ENCODE data around the gene ACVR2B. TPM values are rescaled to one million over a fixed set of nuclear protein-coding genes. Genes with fewer than 3 reads are reported as not detected.

ACVR2B gene
- total RNA-seq, 1 donor = 2.6 TPM

DNA sequence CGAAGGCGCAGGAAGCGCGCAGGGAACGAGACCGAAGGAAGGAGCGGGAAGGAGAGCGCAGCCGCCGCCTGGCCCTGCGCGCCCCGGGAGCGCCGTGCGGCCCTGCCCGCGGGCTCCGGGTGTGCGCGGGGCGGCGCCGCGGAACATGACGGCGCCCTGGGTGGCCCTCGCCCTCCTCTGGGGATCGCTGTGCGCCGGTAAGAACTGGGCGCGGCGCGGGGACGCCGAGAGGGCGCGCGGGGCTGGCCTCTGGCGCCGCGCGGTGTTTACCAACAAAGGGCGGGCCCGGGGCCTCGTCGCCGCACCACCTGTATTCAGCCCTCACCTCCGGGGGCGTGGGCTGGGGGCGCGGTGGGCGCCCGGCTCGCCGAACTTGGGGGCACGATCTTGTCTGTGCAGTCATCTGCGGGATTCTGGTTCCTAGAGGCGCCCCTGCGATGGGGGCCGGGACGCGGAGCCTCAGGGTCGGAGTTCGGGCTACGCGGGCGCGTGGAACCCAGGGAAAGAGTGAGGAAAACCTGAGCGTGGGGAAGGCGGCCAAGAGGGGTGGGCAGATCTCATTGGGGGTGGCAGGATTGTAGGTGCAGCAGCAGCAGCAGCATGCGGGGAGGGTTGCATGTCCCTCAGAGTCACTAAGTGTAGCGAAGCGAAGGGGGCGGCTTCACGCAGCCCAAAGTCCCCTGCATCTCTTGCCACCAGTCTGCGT is 641 bp downstream of the ACVR2B start:
- Histone ChIP-seq H3K9me3 (ENCODE audit: low read depth, low read length) (no peaks in the 10 kb centered on the region), H3K4me3 (ENCODE audit: low read length) (peak overlapping the region; percentile 45), H3K4me1 (ENCODE audit: insufficient read depth, low read length) (peaks cover 25% of the 10 kb centered on the region), H3K27me3 (ENCODE audit: insufficient read depth, low read length) (peaks cover 35% of the 10 kb centered on the region)

DNA sequence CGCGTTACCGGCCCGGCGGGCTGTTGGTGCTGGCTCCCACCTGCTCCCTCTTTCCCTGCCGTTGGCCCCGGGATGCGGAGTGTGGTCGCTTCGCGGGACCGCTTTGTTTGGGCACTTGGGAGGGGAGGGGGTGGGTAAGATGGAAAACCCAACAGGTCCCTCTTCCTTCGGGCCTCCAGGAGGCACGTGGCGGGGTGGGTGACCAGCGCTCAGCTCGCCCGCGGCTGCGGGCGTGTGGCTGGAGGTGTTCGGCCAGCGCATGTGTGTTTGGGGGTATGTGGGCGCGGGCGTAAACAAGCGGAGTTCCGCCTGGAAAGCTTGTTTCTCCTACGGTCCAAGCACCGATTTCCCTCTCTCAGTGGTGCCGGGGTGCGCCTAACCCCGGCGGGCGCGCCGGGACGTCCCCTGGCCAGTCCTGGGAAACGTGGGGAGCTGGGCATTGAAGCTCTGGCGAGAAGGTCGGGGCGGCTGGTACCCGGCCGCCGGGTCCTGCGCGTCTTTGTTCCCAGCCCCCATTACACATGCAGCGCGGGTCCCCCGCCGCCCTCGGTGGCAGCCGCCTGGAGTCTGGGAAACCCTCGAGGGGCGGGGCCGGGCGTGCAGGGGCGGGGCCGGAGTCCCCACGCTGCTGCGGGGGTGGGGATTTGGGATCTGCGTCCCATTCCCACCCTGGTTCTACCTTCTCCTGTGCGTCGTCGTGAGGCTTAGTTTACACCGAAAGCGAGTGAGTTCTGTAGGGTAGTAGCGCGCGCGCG is 1.4 kb downstream of the ACVR2B start:
- peak overlapping the region; percentile 45 for H3K4me3 ChIP-seq (ENCODE audit: low read length)

DNA sequence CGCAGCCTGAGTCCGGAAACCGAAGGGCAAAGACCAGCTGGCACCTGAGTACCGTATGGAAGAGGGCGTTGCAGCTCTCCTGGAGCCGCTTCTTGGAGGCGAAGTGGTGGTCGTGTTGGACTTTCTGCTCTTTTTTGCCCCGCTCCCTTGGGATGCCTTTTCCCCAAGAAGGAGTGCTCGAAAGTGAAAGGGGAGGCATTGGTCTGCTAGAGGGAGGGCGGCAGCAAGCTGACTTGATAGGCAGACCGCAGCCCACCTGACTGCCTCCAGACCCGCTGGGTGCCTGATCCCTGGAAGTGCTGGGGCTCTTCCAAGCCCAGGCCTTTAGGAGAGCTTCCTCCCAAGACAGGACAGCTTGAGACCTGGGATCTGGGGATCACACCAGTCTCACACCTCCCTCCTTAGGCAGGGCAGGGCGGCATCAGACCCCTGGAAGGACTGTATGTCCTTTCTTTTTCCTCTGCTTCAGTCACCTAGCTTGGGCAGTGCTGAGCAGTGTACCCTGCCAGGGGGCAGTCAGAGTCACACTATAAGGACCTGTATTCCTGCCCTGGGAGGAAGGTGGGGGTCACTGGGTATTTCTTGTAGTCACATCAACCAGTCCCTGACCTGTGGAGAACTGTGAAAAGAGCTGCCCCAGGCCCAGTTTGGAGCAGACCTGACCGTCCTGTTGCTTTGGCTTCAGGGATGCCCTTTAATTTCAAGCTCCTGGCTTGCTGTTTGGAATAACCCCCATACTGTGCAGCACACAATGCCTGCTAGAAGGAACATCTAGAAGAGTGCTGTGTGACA is 2.1 kb downstream of the ACVR2B start:
- H3K4me1 ChIP-seq (ENCODE audit: insufficient read depth, low read length) = peaks cover 25% of the 10 kb centered on the region
- H3K9me3 ChIP-seq (ENCODE audit: low read depth, low read length) = no peaks in the 10 kb centered on the region
- H3K27me3 ChIP-seq (ENCODE audit: insufficient read depth, low read length) = peaks cover 34% of the 10 kb centered on the region
- peak overlapping the region; percentile 45 for H3K4me3 ChIP-seq (ENCODE audit: low read length)

More for the DNA sequence above, 1.4 kb downstream of the ACVR2B start:
- no peaks in the 10 kb centered on the region for H3K9me3 ChIP-seq (ENCODE audit: low read depth, low read length)
- H3K4me1 ChIP-seq (ENCODE audit: insufficient read depth, low read length) = peaks cover 25% of the 10 kb centered on the region
- peaks cover 35% of the 10 kb centered on the region for H3K27me3 ChIP-seq (ENCODE audit: insufficient read depth, low read length)

DNA sequence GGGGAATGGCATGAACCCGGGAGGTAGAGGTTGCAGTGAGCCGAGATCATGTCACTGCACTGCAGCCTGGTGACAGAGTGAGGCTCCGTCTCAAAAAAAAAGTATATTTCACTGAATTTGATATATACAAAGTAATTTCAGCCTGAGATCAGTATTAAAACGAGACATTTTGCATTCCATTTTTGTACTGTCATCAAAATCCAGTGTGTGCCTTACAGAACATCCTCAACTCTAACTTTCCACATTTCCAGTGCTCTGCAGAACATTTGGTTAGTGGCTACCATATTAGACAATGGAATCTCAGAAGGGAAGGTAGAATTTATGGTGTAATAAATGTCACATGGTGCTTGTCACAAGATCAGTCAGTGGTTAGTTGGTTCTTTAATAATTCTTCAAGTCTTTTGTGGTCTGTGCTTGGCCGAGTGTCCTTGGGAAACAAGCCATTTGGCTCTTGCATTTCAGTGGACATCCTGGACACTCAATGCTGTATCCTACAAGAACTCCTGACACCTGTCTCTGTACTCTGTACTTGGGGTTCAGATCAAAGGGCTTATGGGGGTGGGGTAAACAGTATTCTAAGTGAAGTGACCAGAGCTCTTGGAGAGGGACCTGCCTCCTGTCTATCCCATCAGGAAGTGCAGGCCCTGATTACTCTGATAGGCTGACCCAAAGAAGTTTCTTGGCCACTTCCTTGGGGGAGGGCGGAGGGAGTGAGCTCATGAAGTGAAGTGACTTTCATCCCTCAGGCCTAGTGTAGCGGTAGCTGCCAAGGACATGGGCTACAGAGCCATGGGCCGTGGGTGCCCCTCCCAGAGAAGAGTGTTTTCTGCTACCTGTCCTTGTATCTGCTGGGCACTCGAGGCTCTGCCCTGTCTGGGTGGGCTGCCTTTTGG is 3.7 kb downstream of the ACVR2B start:
- Histone ChIP-seq H3K27me3 (ENCODE audit: insufficient read depth, low read length) (peaks cover 29% of the 10 kb centered on the region), H3K9me3 (ENCODE audit: low read depth, low read length) (no peaks in the 10 kb centered on the region), H3K4me1 (ENCODE audit: insufficient read depth, low read length) (peaks cover 25% of the 10 kb centered on the region), H3K4me3 (ENCODE audit: low read length) (no peak overlapping the region)

DNA sequence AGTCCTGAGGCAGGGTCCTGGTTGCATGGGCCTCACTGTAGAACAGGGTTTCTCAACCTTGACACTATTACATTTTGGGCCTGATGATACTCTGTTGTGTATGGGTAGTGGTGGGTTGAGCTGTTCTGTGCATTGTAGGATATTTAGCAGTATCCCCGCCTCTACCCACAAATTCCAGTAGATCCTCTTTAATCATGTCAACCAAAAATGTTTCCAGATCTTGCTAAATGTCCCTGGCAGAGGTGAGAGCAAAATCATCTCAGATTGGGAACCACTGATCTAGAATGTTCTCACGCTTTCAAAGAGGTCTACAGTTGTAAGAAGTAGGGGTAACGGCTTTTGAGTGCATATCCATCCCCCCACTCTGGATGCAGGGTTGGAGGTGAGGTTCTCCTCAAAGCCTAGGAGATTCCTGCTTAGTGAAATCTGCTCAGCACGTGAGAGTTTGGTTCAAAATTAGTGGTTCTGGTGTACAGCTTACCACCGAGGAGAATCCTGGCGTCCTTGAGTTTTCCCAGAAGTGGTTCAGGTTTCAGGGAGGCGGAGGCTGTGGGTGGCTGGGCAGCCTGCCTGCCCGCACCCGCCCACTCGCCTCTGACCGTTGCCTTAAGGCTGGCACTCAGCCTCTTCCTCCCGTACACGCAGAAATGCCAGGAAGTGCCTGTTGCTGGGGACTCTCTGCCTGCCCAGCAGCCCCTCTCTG is 5.3 kb downstream of the ACVR2B start:
- no peaks in the 10 kb centered on the region for H3K9me3 ChIP-seq (ENCODE audit: low read depth, low read length)
- peaks cover 18% of the 10 kb centered on the region for H3K27me3 ChIP-seq (ENCODE audit: insufficient read depth, low read length)
- H3K4me3 ChIP-seq (ENCODE audit: low read length) = no peak overlapping the region
- peaks cover 17% of the 10 kb centered on the region for H3K4me1 ChIP-seq (ENCODE audit: insufficient read depth, low read length)

DNA sequence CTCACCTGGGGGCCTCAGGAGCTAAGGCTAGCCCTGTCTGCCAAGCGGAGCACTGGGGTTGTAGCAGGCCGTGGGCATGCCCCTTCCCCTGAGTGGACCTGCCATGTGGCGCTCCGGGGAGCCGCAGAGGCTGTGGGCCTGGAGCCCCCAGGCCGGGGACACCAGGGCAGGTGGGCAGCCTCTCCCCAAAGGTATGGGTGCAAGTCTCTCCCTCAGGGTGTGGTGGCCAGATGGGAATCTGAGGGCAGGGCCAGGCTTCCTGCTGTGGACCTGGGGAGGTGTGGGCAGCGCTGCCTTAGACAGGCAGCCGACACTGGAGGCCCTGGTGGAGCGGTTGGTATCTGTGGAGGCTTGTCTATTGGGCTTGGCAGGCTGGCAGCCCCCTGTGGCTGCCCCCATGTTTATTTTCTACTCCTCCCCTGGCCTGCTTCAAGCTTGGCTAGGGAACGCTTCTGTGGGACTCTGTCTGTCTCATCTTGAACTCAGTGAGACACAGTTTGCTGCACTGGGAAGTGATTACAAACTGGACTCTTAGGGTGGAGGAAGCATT is 5.9 kb downstream of the ACVR2B start:
- Histone ChIP-seq H3K4me1 (ENCODE audit: insufficient read depth, low read length) (peaks cover 13% of the 10 kb centered on the region), H3K9me3 (ENCODE audit: low read depth, low read length) (no peaks in the 10 kb centered on the region), H3K27me3 (ENCODE audit: insufficient read depth, low read length) (peaks cover 15% of the 10 kb centered on the region), H3K4me3 (ENCODE audit: low read length) (no peak overlapping the region)

DNA sequence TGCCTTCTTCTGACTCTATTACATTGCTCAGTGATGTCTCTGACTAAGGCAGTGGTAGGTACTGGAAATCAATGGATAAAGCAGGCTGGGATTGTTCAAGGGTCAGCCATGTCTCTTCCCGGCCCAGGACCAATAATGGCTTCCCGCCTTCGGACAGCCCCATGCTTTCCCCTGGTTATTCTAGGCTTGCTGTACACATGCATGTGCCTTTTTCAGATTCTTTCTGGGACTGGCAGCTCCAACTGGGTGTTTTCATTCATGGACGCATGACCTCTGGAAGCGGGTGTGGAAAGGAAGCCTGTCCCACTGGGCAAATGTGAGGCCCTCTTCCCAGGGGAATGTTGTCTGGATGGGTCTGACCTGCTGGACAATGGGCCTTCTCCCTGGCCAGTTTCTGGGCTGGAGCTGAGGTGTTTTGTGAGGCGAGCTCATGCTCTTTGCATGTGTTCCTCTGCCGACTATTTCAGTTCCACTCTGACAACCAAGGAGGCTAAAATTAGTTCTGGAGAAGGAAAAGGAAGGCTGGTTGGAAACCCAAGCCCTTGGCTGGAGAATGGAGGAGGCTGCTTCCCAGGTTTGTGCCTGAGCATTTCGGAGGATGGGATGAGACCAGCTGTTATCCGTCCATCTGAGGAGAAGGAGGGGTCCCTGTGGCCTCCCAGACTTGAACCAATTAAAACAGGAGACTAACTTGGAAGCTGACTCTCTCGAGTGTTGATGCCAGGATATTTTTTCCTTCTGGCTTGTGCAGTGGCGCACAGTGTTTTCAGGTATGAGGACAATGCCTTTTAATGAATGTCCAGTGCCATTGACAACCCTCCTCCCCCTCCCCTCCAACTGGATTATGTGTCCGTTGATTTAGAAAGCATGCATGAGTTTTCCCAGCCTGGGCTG is 6.9 kb downstream of the ACVR2B start:
- Histone ChIP-seq H3K9me3 (ENCODE audit: low read depth, low read length) (no peaks in the 10 kb centered on the region), H3K27me3 (ENCODE audit: insufficient read depth, low read length) (peaks cover 8% of the 10 kb centered on the region), H3K4me1 (ENCODE audit: insufficient read depth, low read length) (peaks cover 5% of the 10 kb centered on the region), H3K4me3 (ENCODE audit: low read length) (no peak overlapping the region)

DNA sequence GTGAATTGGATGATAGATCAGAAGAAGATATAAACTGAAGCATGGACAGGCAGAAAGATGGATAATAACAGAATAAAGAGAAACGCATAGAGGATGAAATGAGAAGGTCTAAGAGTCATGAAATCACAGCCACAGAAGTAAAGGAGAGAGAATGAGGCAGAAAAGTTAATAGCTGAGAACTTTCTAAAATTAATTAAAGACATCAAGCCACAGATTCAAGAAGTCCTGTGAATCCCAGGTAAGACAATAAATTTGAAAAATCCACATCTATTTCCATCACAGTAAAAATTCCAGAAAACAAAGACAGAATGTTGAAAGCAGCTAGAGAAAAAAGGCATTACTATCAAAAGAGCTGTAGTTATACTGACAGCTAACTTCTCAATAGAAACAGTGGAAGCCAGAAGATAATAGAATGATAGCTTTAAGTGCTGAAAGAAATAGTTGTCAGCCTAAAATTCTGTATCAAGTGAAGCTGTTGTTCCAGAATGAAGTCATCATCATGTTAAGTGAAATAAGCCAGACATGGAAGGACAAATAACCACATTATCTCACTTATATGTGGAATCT is 12.0 kb downstream of the ACVR2B start:
- no peaks in the 10 kb centered on the region for H3K4me1 ChIP-seq (ENCODE audit: insufficient read depth, low read length)
- H3K27me3 ChIP-seq (ENCODE audit: insufficient read depth, low read length) = no peaks in the 10 kb centered on the region
- peaks cover 12% of the 10 kb centered on the region for H3K9me3 ChIP-seq (ENCODE audit: low read depth, low read length)
- no peak overlapping the region for H3K4me3 ChIP-seq (ENCODE audit: low read length)

DNA sequence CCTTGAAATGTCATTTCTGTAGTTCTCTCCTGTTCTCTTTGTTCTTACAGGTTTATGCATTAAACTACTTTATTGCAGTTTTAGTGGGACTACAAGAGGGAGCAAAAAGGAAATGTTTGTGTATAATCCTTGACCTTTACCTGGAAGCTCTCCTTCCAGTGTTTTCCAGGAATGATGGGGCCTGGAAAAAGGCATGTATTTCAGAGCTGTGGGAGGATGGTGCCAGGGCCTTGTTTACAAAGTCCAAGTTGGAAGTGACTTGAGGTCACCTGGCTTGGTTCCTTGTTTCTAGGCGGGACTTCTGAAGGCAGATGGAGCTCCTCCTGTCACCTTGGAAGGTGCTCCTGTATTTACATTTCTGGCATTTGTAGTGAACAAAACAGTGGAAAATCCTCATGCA is 15.1 kb downstream of the ACVR2B start:
- H3K9me3 ChIP-seq (ENCODE audit: low read depth, low read length) = peaks cover 12% of the 10 kb centered on the region
- H3K4me1 ChIP-seq (ENCODE audit: insufficient read depth, low read length) = no peaks in the 10 kb centered on the region
- H3K27me3 ChIP-seq (ENCODE audit: insufficient read depth, low read length) = no peaks in the 10 kb centered on the region
- no peak overlapping the region for H3K4me3 ChIP-seq (ENCODE audit: low read length)

DNA sequence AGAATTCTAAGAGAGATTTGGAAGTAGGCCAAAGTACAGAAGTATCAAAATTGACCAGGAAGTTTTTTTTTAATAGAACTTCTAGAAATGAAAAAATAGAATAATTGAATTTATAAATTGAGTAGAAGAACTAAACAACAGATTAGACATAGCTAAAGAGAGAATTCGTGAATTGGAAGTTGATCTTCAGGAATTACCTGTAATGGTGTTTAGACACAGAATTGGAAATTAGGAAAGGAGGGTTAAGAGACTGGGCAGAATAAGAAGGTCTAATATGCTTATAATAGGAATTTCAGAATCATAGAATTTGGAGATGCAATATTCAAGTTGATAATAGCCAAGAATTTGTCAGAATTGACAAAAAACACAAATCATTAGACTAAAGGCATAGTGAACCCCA is 16.2 kb downstream of the ACVR2B start:
- Histone ChIP-seq H3K27me3 (ENCODE audit: insufficient read depth, low read length) (no peaks in the 10 kb centered on the region), H3K9me3 (ENCODE audit: low read depth, low read length) (peaks cover 12% of the 10 kb centered on the region), H3K4me3 (ENCODE audit: low read length) (no peak overlapping the region), H3K4me1 (ENCODE audit: insufficient read depth, low read length) (no peaks in the 10 kb centered on the region)

DNA sequence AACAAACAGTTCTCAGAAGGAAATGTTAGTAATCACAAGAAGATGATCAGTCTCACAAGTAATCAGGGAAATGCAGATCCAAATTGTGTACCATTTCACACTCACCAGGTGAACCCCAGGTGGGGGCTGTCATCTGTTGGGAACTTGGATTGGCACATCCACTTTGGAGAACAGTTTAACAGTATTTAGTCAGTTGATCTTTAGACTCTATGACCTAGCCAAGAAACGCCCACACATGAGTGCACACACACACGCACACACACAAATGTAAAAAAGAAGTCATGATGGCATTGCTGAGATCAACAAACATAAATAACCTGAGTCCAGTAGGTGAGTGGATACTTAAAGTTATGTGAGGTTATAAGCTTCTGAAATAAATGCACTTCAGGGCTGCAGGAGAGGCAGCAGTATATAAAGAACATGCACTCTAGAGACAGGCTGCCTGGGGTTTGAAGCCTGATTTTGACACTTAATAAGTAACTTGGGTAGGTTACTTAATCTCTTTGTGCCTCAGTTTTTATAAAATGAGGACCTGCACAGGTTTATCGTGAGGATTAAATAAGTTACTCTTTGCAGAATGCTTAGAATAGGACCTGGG is 17.7 kb downstream of the ACVR2B start:
- Histone ChIP-seq H3K4me3 (ENCODE audit: low read length) (no peak overlapping the region), H3K27me3 (ENCODE audit: insufficient read depth, low read length) (no peaks in the 10 kb centered on the region), H3K9me3 (ENCODE audit: low read depth, low read length) (peaks cover 12% of the 10 kb centered on the region), H3K4me1 (ENCODE audit: insufficient read depth, low read length) (no peaks in the 10 kb centered on the region)

DNA sequence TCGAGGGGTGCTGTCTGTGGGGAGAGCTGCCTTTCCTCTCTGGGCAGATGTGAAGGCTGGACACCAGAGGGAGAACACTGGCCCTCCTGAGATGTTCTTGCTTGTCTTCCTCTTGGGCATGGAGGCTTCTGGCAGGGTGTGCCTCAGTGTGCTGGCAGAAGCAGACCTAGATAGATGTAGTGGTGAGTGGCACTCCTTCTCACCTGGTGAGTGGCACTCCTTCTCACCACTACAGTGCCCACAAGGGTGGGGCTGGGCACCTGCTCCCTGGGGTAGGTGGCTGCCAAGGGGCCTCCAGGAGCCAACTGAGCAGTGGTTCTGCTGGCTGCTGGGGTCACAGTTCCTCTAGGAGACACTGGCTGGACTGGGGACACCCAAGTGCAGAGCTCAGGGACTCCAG is 18.7 kb downstream of the ACVR2B start:
- no peaks in the 10 kb centered on the region for H3K27me3 ChIP-seq (ENCODE audit: insufficient read depth, low read length)
- H3K4me1 ChIP-seq (ENCODE audit: insufficient read depth, low read length) = no peaks in the 10 kb centered on the region
- H3K9me3 ChIP-seq (ENCODE audit: low read depth, low read length) = peaks cover 12% of the 10 kb centered on the region
- H3K4me3 ChIP-seq (ENCODE audit: low read length) = no peak overlapping the region
